Measurements from ENCODE around the gene ITGA2B. TPM values are rescaled to one million over a fixed set of nuclear protein-coding genes. Genes with fewer than 3 reads are reported as not detected.

ITGA2B gene
- total RNA-seq (under 1 TPM; 0.08 to 0.97 (median 0.23) TPM), polyA plus RNA-seq (under 1 TPM; 0.13 to 0.69 (median 0.16) TPM)
- long read RNA-seq, donor 1: 0 reads
- long read RNA-seq, donor 2: 0 reads

GRCh38 chr17:44389281-44389680, at the start of gene ITGA2B:
TSS of gene ITGA2B (minus strand) at chr17:44389649. CDS start at chr17:44389473, 176 bp downstream.
- Histone ChIP-seq H3K27ac (no peak within 1 kb of the TSS), H3K36me3 (ENCODE audit: insufficient read depth in 1 of 2, low read depth in 1 of 2) (no peaks in the 10 kb centered on the region), H3K9me3 (no peaks in the 10 kb centered on the region), H3K27me3 (ENCODE audit: insufficient read depth in 3 of 3, low read length in 2 of 3) (peaks cover 0 to 19% (median 8%) of the 10 kb centered on the region in 3 donors), H3K4me1 (peaks cover 7% of the 10 kb centered on the region), H3K4me3 (no peak within 1 kb of the TSS)
- no peak for DNase-seq
- 30 to 45% (median 35%) methylated on average over 1 of the region's 1 CpG for WGBS, 3 donors
- intact Hi-C loops (cut with DNase I): no loop called here
- TF ChIP-seq CTCF (IDR thresholded peaks at IDR 0.05): no peak
- no peak for ATAC-seq

DNA sequence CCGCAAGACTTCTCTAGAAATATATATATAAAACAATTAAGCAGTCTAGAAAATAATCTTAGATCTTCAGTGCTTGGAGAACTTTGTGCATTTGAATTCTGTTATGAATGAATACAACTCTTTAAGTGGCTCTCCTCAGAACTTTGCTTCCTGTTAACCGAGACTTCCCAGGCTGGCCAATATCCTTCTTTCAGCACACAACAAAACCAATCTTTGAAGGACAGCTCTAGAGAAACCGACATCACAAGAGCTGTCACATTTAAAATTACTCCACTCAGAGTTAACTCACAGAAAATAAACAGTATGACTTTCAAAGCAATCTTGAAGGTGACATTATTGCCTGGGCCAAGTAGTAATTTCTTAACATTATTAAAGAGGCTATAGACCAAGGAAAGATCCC, 49.7 kb upstream of the ITGA2B start:
- ATAC-seq: peak; percentile 47 to 69 (median 55)
- Histone ChIP-seq H3K27ac (peak overlapping the region; percentile 81), H3K27me3 (ENCODE audit: insufficient read depth in 3 of 3, low read length in 2 of 3) (no peaks in the 10 kb centered on the region), H3K36me3 (ENCODE audit: insufficient read depth in 1 of 2, low read depth in 1 of 2) (peaks cover 0 to 19% of the 10 kb centered on the region in 2 donors), H3K4me3 (peak overlapping the region; percentile 22), H3K9me3 (no peaks in the 10 kb centered on the region), H3K4me1 (peaks cover 48% of the 10 kb centered on the region)
- WGBS, 3 donors: 20 to 36% (median 26%) methylated on average over 3 of the region's 3 CpGs
- DNase-seq: no peak
- intact Hi-C loops (cut with DNase I): loop anchor here (5.0 kb wide), 1 partner anchor 63 kb away; the partner anchor contains the start of gene GPATCH8 (in 2 of the 2)
- TF ChIP-seq CTCF (IDR thresholded peaks at IDR 0.05): no peak

- intact Hi-C loops (cut with DNase I): loop anchor here (5.0 kb wide), 1 partner anchor 64 kb away; the partner anchor contains the start of gene GPATCH8 (in 2 of the 2)
- H3K27me3 ChIP-seq (ENCODE audit: insufficient read depth in 3 of 3, low read length in 2 of 3): no peaks in the 10 kb centered on the region
- no peak for TF ChIP-seq CTCF (IDR thresholded peaks at IDR 0.05)
- DNase-seq (peak in 1 of 2 donors; percentile 72), ATAC-seq (peak; percentile 95 to 97 (median 96))
- peak overlapping the region; percentile 22 for H3K4me3 ChIP-seq
- no peaks in the 10 kb centered on the region for H3K9me3 ChIP-seq
- peaks cover 0 to 24% of the 10 kb centered on the region in 2 donors for H3K36me3 ChIP-seq (ENCODE audit: insufficient read depth in 1 of 2, low read depth in 1 of 2)
- H3K4me1 ChIP-seq: peaks cover 46% of the 10 kb centered on the region
- peak overlapping the region; percentile 81 for H3K27ac ChIP-seq
- 14 to 30% (median 16%) methylated on average over 2 of the region's 2 CpGs for WGBS, 3 donors
These were observed 49.2 kb upstream of the ITGA2B start for GRCh38 chr17:44438636-44439035.

GRCh38 chr17:44436336-44436735, 46.9 kb upstream of the ITGA2B start:
- Histone ChIP-seq H3K9me3 (no peaks in the 10 kb centered on the region), H3K4me1 (peaks cover 58% of the 10 kb centered on the region), H3K36me3 (ENCODE audit: insufficient read depth in 1 of 2, low read depth in 1 of 2) (peaks cover 0 to 44% of the 10 kb centered on the region in 2 donors), H3K4me3 (peak overlapping the region; percentile 8), H3K27ac (peak overlapping the region; percentile 81), H3K27me3 (ENCODE audit: insufficient read depth in 3 of 3, low read length in 2 of 3) (no peaks in the 10 kb centered on the region)
- DNase-seq (no peak), ATAC-seq (peak in 2 of 4 donors; percentile 32 to 58)
- 33 to 35% (median 34%) methylated on average over 2 of the region's 2 CpGs for WGBS, 3 donors
- TF ChIP-seq CTCF (IDR thresholded peaks at IDR 0.05): no peak
- intact Hi-C loops (cut with DNase I): loop anchor here (5.0 kb wide), 1 partner anchor 66 kb away; the partner anchor contains the start of gene GPATCH8 (in 2 of the 2)
